GM18868 (cell line): ENCODE data around the gene MACF1.

Source experiments
- ATAC-seq: cut with Tn5 transposase; IDR thresholded peaks from one replicate; pipeline ENCODE4 v1.9.1; 2021; ENCODE audit warnings: mild to moderate bottlenecking, moderate library complexity; ENCODE audit not compliant: unreplicated experiment

MACF1 gene

GRCh38 chr1:39294531-39294930 is 90.0 kb downstream of the MACF1 start:
- no peak for ATAC-seq

DNA sequence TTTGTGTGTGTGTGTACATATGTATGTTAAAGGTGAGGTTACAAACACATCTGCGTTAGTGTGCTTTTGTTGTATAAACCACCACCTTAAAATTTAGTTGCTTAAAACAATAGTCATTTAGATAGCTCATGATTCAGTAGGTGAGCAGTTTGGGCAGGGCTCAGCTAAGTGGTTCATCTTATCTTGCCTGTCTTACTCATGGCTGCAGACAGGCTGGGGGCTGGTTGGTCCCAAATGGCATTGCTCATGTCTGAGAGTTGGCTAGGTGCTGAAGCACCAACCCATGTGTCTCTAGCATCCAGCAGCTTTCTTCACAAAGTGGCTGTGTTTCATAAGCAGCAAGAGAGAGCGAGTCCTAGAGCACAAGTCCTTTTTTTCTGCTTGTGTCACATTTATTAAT is 91.4 kb downstream of the MACF1 start:
- ATAC-seq = no peak

GRCh38 chr1:39297551-39297950 is 93.1 kb downstream of the MACF1 start:
- ATAC-seq = no peak

DNA sequence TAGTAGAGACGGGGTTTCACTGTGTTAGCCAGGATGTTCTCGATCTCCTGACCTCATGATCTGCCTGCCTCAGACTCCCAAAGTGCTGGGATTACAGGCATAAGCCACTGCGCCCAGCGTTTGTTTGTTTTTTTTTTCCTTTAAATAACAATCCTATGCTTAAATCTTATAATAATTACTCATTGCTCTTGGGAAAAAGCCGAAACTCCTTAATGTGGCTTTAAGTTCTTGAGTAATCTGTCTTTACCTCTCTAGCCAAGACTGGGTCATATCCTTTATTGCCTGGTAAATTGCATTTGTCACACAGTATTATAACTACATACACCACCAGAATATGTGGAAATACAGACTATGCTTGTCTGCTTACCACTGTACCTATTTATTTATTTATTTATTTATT is 97.1 kb downstream of the MACF1 start:
- no peak for ATAC-seq

- no peak for ATAC-seq
These were observed 101.1 kb downstream of the MACF1 start for GRCh38 chr1:39305555-39305954.

- no peak for ATAC-seq
These were observed 105.5 kb downstream of the MACF1 start for GRCh38 chr1:39310015-39310414.

GRCh38 chr1:39310691-39311090 is 106.2 kb downstream of the MACF1 start:
- ATAC-seq = no peak

GRCh38 chr1:39317111-39317510 is 112.6 kb downstream of the MACF1 start:
- no peak for ATAC-seq

- ATAC-seq = no peak
These were observed 113.6 kb downstream of the MACF1 start for GRCh38 chr1:39317910-39318633.

- peak; percentile 62 for ATAC-seq
These were observed 117.5 kb downstream of the MACF1 start for GRCh38 chr1:39321979-39322378.

- ATAC-seq = no peak
These were observed 117.9 kb downstream of the MACF1 start for GRCh38 chr1:39322431-39322830.

- no peak for ATAC-seq
These were observed 120.4 kb downstream of the MACF1 start for GRCh38 chr1:39324888-39325287.

GRCh38 chr1:39326836-39327235 is 122.3 kb downstream of the MACF1 start:
- ATAC-seq = no peak

DNA sequence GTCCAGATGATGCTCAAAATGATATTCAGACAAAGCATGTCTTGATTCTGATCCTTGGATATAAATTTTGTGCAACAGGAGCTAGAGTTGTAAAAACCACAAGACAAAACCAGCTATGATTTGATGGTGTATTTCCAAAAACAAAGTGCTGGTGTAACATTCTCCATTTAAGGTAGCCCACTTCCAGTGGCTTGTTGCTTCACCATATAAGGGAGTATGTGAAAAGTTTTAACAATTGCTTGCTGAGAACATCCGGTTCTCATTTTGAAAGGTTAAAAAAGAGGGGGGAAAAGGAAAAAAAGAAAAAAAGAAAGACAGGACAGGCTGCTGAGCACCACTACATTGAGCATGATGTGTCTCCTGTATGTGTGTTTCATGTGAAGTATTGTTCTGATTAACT is 123.6 kb downstream of the MACF1 start:
- ATAC-seq = no peak

GRCh38 chr1:39328586-39329121 is 124.2 kb downstream of the MACF1 start:
- ATAC-seq = no peak

- ATAC-seq = no peak
These were observed 127.2 kb downstream of the MACF1 start for GRCh38 chr1:39331647-39332046.

- ATAC-seq = no peak
These were observed 127.8 kb downstream of the MACF1 start for GRCh38 chr1:39332291-39332690.

DNA sequence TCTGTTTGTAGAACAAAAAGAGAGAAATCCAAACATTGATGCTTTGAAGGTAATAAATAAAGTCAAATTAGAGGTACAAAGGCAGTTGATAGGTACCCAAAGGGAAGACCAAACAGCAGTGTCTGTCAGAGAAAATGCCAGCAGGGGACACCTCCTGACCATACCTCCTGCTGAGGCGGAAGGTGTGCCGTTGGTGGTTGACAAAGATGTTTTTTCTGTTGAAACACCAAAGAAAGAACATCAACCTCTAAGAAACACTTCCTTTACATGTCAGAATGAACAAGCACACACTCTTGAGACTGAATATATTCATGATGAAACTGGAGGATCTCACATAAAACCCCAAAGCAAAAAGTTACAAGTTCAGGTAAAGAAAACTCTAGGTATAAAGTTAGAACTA is 128.3 kb downstream of the MACF1 start:
- no peak for ATAC-seq

GRCh38 chr1:39333296-39333695 is 128.8 kb downstream of the MACF1 start:
- ATAC-seq = no peak

DNA sequence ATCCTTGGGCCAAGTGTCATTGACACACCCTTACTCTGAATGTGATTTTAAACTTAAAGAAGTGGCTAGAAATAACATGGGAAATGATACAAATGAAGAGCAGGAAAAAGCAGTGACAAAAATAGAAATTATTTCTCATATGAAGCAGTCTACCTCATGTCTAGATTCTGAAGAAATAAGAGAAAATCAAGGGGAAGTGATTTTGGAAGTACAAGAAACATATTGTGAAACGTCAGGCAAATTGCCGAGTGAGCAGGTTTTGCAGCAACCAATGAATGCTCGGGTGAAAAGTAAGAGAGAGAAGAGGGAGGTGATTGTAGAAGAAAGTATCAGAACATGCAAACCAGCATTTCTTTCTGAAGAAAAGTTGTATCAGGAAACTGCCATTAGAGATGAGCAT is 130.7 kb downstream of the MACF1 start:
- no peak for ATAC-seq

DNA sequence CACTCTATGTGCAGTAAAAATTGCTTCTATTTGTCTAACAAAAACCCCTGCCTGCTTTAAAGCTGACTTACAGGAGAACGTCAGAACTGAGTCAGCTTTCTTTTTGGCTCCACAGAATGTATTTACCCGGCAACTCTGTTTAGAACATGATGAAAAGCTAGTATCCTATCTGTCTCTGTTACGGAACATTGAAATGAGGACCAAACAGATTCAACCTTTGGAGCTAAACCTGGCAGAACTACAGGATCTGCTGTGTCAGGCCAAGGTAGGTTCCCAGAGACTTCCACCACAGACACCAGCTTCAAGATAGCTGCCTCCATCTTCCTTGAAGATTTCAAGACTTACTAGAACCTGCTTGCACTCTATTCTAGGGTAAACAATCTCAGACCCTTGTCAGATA is 132.6 kb downstream of the MACF1 start:
- ATAC-seq = no peak

DNA sequence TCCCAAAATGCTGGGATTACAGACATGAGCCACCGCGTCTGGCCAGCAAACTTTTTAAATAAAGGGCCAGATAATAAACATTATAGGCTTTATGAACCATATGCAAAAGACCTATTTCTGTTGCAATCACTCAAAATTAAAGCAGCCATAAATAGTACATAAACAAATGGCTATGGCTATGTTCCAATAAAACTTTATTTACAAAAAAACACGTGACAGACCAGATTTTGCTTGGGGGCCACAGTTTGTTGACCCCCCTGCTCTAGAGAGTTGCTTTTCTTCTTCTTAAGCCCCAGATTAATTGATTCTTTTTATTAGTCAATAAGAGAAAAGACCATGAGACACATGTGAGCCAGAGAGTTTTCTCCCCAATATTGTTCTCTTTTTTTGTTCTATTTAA is 138.3 kb downstream of the MACF1 start:
- no peak for ATAC-seq
